Measurements from ENCODE around the gene CD300A. TPM values are rescaled to one million over a fixed set of nuclear protein-coding genes. Genes with fewer than 3 reads are reported as not detected.
"Not testable (repeated sequence)": the region's sequence is repeated elsewhere in the genome, so short reads cannot be mapped to it uniquely, and the experiment has no call there.

CD300A gene
- total RNA-seq, 1 donor from 2014 or later, result not detected

DNA sequence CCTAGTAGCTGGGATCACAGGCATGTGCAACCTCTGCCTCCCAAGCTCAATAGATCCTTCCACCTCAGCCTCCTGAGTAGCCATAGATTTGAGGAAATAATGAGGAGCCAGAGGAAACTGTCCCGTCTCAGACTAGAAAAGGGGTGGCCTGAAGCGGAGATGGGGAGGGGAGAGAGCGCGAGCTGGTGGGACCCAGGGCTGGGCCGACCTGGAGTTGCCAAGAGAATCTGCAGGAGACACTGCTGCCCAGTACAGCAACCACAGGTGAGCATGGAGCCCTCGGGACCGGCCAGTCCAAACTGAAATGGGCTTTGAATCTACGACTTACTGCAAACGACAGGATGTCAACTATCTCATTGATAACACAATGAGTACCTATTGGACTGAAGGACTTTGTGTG lies 24.3 kb downstream of the CD300A start:
- no peak for DNase-seq (ENCODE audit: low read depth)
- TF ChIP-seq, protein P1, sequence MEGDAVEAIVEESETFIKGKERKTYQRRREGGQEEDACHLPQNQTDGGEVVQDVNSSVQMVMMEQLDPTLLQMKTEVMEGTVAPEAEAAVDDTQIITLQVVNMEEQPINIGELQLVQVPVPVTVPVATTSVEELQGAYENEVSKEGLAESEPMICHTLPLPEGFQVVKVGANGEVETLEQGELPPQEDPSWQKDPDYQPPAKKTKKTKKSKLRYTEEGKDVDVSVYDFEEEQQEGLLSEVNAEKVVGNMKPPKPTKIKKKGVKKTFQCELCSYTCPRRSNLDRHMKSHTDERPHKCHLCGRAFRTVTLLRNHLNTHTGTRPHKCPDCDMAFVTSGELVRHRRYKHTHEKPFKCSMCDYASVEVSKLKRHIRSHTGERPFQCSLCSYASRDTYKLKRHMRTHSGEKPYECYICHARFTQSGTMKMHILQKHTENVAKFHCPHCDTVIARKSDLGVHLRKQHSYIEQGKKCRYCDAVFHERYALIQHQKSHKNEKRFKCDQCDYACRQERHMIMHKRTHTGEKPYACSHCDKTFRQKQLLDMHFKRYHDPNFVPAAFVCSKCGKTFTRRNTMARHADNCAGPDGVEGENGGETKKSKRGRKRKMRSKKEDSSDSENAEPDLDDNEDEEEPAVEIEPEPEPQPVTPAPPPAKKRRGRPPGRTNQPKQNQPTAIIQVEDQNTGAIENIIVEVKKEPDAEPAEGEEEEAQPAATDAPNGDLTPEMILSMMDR (conservative IDR thresholded peaks at IDR 0.05; ENCODE audit: low read depth, low read length), result no peak
- no peak overlapping the region for H3K4me3 ChIP-seq (ENCODE audit: low read depth, low read length)

DNA sequence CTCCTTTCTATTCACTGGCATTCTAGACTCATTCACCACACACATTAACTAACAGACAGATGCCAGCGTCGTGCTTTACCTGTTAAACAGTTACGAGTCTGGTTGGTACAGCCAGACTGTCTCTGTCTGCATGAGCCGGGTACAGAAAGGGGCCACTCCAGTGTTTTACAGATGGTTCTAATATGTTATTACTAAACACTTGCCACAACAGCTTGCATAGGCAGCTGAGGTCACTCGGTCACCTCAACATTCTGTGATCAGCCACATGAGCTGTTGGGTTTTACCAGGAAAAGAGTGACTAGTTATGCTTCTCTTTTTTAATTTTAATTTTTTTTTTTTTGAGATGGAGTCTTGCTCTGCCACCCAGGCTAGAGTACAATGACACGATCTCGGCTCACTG lies 25.2 kb downstream of the CD300A start:
- TF ChIP-seq, protein P1 (conservative IDR thresholded peaks at IDR 0.05; ENCODE audit: low read depth, low read length), result no peak
- no peak overlapping the region for H3K4me3 ChIP-seq (ENCODE audit: low read depth, low read length)
- DNase-seq (ENCODE audit: low read depth), result no peak

DNA sequence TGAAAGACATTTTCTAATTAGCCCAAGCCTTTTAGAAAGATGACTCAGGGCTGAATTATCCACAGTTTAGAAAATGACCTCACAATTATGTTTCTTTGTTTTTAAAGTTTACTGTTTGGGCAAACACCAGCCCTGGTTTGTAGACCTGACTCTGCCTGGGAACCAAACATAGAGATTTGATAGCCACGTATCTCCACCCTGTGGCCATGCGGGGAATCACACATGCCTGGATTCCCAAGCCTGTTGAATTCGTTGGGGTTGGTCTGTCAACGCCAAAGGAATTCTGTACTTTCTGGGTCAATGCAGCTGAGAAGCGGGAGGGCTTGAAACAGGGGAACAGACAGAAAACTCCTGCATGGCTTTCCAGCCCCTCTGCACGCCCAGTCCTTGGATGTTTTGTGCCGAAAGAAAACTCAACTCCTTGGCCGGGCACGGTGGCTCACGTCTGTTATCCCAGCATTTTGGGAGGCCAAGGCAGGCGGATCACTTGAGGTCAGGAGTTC lies 26.9 kb downstream of the CD300A start:
- peak; percentile 64 for DNase-seq (ENCODE audit: low read depth)
- H3K4me3 ChIP-seq (ENCODE audit: low read depth, low read length), result no peak overlapping the region
- TF ChIP-seq, protein P1 (conservative IDR thresholded peaks at IDR 0.05; ENCODE audit: low read depth, low read length), result peak; percentile 96

DNA sequence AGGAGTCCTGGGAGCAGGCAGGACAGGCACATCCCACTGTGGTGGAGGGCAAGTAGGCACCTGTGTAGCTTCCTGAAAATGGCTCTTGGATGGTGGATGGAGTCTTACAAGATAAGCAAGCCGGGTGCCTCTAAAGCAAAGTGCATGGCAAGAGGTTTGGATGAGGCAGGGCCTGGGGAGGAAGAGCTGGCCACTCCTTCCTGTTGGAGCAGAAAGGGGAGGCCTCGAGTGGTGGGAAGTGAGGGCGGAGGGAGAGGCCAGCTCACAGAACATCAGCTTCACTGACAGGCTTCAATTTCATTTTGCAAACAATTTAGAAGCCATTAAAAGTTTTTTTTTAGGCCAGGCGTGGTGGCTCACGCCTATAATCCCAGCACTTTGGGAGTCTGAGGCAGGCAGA lies 31.0 kb downstream of the CD300A start:
- TF ChIP-seq, protein P1 (conservative IDR thresholded peaks at IDR 0.05; ENCODE audit: low read depth, low read length), result no peak
- no peak for DNase-seq (ENCODE audit: low read depth)
- H3K4me3 ChIP-seq (ENCODE audit: low read depth, low read length), result no peak overlapping the region

DNA sequence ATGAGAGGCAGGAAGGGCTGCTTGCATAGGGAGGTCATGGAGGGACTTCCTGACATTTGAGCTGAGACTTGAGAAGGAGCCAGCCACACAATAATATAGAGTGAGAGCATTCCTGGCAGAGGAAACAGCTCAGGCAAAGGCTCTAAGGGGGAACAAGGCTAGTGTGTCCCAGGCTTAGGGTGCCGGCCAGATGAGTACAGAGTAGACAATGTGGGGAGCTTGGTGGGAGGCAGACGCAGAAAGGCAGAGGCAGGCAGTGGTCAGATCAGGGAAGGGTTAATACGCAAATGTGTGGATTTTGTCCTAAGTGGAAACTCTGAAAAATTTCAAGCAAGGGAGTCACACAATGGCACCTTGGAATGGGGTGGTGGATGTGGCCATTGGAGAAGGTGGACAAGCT lies 33.6 kb downstream of the CD300A start:
- TF ChIP-seq, protein P1 (conservative IDR thresholded peaks at IDR 0.05; ENCODE audit: low read depth, low read length), result no peak
- H3K4me3 ChIP-seq (ENCODE audit: low read depth, low read length), result no peak overlapping the region
- no peak for DNase-seq (ENCODE audit: low read depth)

DNA sequence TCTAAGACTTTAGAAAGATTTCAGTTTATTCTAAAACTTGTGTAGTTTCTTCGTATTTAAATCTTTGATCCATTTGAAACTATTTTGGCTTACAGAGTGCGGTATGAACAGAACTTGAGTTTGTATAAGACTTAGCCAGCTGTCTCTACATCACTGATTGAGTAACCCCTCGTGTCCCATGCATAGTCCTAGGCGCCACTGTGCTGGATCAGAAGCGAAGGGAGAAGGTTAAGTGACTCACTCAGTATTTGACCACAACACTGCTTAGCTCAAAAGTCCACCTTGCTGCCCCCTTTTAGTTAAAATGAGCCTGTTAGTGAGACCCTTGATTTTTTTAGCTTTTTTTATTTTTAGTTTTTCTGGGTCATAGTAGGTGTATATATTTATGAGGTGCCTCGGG lies 36.4 kb downstream of the CD300A start:
- TF ChIP-seq, protein P1 (conservative IDR thresholded peaks at IDR 0.05; ENCODE audit: low read depth, low read length), result no peak
- no peak overlapping the region for H3K4me3 ChIP-seq (ENCODE audit: low read depth, low read length)
- no peak for DNase-seq (ENCODE audit: low read depth)

DNA sequence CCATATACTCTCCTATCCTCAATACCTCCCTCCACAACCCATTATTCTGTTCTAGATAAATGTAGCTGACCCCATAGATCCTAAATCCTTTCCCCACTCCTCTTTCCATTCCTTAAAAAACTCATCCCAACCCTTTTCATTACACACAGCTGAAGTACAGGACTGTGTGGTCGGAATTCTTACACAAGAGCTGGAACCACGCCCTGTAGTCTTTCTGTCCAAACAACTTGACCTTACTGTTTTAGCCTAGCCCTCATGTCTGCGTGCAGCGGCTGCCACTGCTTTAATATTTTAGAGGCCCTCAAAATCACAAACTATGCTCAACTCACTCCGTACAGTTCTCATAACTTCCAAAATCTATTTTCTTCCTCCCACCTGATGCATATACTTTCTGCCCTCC lies 37.5 kb downstream of the CD300A start:
- not testable (repeated sequence) for H3K4me3 ChIP-seq (ENCODE audit: low read depth, low read length); DNase-seq (ENCODE audit: low read depth)

Data from epithelial cell of proximal tubule (primary cell).